Spinal cord (tissue), 10 donors: ENCODE measurements around the gene FOXC2. TPM values are rescaled to one million over a fixed set of nuclear protein-coding genes. Genes with fewer than 3 reads are reported as not detected.

Experiments used
- DNase-seq, 6 donors: peaks; one replicate each; pipeline versions ENCODE4 v3.0.0 to v3.0.0-alpha.2; 2013 to 2015; ENCODE audit warnings: low spot score in 6 of 6, low read depth in 4 of 6
- H3K27ac ChIP-seq: one replicate; pipeline ENCODE4 v1.5.1; 2013; ENCODE audit warnings: low read depth, low read length, control low read depth
- H3K27me3 ChIP-seq: one replicate; pipeline ENCODE4 v1.6.1; 2013; ENCODE audit warnings: low read length; ENCODE audit not compliant: control insufficient read depth, insufficient read depth
- H3K36me3 ChIP-seq: one replicate; pipeline ENCODE4 v1.6.1; 2013; ENCODE audit warnings: low read length; ENCODE audit not compliant: control insufficient read depth, insufficient read depth
- H3K4me1 ChIP-seq: one replicate; pipeline ENCODE4 v1.6.1; 2013; ENCODE audit warnings: low read length; ENCODE audit not compliant: control insufficient read depth, insufficient read depth
- H3K4me3 ChIP-seq: one replicate; pipeline ENCODE4 v1.5.1; 2013; ENCODE audit warnings: low read depth, low read length, control low read depth
- H3K9me3 ChIP-seq: one replicate; pipeline ENCODE4 v1.6.1; 2013; ENCODE audit warnings: low read length; ENCODE audit not compliant: control insufficient read depth, insufficient read depth
- WGBS: methylation state at CpG from one replicate; pipeline ENCODE4 v1.1.5; 2013; ENCODE audit warnings: missing lambda C conversion rate; ENCODE audit not compliant: insufficient coverage; 5-methylcytosine and 5-hydroxymethylcytosine counted together
- polyA plus RNA-seq, 2 donors: library from polyadenylated mRNA; unstranded; fragments of 120-200 nt; gene quantifications; one replicate each; pipeline ENCODE4 v1.2.1, GENCODE V29; 2013; ENCODE audit not compliant: insufficient read length in 2 of 2
- total RNA-seq, 2 donors: library from RNA; depleted of rRNA in 1 of 2; stranded (reverse); fragments of 120-200 nt in 1 of 2; fragments of >200 nt in 1 of 2; gene quantifications; one replicate each; pipeline versions ENCODE4 v1.2.3 to v1.2.4, GENCODE V29; 2013 to 2014
- donor health status: healthy.

FOXC2 gene
- total and polyA plus RNA-seq, 4 donors: 4.7 to 31.1 (median 13.5) TPM

DNA sequence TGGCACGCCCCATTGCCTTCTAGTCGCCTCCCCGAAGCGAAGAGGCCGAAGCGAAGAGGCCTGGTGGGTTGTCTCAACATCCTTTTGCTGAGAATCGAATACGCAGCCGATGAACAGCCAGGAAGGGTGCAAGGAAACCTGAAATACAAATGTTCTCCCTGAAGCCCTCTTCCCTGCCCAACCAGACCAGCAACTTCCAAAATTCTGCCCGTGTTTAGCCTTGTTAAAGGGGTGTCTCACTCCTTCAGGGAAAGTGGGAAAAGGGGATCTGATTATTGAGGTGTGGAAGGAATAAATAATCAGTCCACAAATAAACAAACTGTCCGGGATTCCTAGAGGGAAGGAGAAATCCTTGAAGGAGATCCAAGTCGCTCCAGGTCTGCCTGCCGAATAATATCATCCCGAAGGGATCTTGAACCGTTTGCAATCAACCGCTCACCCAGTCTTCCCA lies 1.4 kb upstream of the FOXC2 start:
- peak in 1 of 6 donors; percentile 20 for DNase-seq
- Histone ChIP-seq H3K36me3 (no peaks in the 10 kb centered on the region), H3K4me3 (peak overlapping the region; percentile 48), H3K4me1 (peaks cover 19% of the 10 kb centered on the region), H3K27ac (peak overlapping the region; percentile 77), H3K9me3 (no peaks in the 10 kb centered on the region), H3K27me3 (peaks cover 68% of the 10 kb centered on the region)
- WGBS: 11% methylated on average over 10 of the region's 16 CpGs

DNA sequence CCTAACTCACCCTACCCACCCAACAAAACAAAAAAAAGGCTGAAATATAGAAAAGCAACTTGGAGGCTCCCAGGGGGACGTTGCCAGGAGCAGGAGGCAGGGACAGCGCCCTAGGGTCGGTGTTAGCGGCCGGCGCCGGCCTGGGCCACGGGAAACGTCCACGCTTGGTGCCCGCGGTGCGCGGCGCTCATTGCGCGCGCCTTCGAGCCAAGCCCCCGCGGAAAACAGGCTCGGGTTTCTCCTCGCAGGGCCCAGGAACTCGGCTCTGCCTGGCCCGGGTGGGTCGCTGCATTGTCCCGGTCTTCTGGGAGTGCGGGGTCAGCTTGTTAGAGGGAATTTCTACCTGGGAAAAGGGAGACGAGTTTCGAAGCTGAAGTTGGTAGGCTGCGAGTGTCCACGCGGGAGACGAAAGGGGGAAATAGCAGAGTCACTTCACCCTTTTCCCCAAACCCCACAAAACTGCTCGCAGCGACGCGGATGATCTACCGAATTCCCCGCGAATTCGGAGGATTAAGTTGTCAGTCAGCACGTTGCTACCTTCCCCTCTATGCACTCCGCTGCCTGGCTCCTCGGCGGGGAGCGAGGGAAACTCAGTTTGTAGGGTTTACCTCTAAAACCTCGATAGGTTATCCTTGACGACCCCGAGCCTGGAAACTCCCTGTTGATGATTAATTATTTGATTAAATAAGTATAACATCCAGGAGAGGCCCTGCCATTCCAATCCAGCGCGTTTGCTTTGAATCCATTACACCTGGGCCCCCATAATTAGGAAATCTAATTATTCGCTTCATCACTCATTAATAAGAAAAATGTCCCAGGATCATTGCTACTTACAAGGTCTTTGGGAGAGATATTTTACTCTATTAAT lies 751 bp upstream of the FOXC2 start:
- Histone ChIP-seq H3K4me3 (peak overlapping the region; percentile 48), H3K27ac (peak overlapping the region; percentile 77), H3K27me3 (peaks cover 73% of the 10 kb centered on the region), H3K4me1 (peaks cover 19% of the 10 kb centered on the region), H3K9me3 (no peaks in the 10 kb centered on the region), H3K36me3 (no peaks in the 10 kb centered on the region)
- under 1% methylated on average over 36 of the region's 53 CpGs for WGBS
- DNase-seq: peak in 1 of 6 donors; percentile 32

DNA sequence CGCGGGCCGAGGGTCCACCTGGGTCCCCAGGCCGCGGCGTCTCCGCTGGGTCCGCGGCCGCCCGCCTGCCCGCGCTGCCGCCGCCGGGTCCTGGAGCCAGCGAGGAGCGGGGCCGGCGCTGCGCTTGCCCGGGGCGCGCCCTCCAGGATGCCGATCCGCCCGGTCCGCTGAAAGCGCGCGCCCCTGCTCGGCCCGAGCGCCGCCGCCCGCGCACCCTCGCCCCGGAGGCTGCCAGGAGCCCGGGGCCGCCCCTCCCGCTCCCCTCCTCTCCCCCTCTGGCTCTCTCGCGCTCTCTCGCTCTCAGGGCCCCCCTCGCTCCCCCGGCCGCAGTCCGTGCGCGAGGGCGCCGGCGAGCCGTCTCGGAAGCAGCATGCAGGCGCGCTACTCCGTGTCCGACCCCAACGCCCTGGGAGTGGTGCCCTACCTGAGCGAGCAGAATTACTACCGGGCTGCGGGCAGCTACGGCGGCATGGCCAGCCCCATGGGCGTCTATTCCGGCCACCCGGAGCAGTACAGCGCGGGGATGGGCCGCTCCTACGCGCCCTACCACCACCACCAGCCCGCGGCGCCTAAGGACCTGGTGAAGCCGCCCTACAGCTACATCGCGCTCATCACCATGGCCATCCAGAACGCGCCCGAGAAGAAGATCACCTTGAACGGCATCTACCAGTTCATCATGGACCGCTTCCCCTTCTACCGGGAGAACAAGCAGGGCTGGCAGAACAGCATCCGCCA lies 504 bp downstream of the FOXC2 start:
- peak in 1 of 6 donors; percentile 57 for DNase-seq

DNA sequence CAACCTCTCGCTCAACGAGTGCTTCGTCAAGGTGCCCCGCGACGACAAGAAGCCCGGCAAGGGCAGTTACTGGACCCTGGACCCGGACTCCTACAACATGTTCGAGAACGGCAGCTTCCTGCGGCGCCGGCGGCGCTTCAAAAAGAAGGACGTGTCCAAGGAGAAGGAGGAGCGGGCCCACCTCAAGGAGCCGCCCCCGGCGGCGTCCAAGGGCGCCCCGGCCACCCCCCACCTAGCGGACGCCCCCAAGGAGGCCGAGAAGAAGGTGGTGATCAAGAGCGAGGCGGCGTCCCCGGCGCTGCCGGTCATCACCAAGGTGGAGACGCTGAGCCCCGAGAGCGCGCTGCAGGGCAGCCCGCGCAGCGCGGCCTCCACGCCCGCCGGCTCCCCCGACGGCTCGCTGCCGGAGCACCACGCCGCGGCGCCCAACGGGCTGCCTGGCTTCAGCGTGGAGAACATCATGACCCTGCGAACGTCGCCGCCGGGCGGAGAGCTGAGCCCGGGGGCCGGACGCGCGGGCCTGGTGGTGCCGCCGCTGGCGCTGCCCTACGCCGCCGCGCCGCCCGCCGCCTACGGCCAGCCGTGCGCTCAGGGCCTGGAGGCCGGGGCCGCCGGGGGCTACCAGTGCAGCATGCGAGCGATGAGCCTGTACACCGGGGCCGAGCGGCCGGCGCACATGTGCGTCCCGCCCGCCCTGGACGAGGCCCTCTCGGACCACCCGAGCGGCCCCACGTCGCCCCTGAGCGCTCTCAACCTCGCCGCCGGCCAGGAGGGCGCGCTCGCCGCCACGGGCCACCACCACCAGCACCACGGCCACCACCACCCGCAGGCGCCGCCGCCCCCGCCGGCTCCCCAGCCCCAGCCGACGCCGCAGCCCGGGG lies 1.3 kb downstream of the FOXC2 start:
- H3K27ac ChIP-seq: peak overlapping the region; percentile 80
- H3K9me3 ChIP-seq: no peaks in the 10 kb centered on the region
- under 1% methylated on average over 115 of the region's 116 CpGs for WGBS
- H3K4me1 ChIP-seq: peaks cover 18% of the 10 kb centered on the region
- peak in 1 of 6 donors; percentile 27 for DNase-seq
- peak overlapping the region; percentile 56 for H3K4me3 ChIP-seq
- H3K27me3 ChIP-seq: peaks cover 87% of the 10 kb centered on the region
- no peaks in the 10 kb centered on the region for H3K36me3 ChIP-seq

More for the DNA sequence above, 504 bp downstream of the FOXC2 start:
- Histone ChIP-seq H3K27ac (peak overlapping the region; percentile 80), H3K4me1 (peaks cover 19% of the 10 kb centered on the region), H3K4me3 (peak overlapping the region; percentile 53), H3K36me3 (no peaks in the 10 kb centered on the region), H3K27me3 (peaks cover 81% of the 10 kb centered on the region), H3K9me3 (no peaks in the 10 kb centered on the region)
- WGBS: under 1% methylated on average over 88 of the region's 88 CpGs

DNA sequence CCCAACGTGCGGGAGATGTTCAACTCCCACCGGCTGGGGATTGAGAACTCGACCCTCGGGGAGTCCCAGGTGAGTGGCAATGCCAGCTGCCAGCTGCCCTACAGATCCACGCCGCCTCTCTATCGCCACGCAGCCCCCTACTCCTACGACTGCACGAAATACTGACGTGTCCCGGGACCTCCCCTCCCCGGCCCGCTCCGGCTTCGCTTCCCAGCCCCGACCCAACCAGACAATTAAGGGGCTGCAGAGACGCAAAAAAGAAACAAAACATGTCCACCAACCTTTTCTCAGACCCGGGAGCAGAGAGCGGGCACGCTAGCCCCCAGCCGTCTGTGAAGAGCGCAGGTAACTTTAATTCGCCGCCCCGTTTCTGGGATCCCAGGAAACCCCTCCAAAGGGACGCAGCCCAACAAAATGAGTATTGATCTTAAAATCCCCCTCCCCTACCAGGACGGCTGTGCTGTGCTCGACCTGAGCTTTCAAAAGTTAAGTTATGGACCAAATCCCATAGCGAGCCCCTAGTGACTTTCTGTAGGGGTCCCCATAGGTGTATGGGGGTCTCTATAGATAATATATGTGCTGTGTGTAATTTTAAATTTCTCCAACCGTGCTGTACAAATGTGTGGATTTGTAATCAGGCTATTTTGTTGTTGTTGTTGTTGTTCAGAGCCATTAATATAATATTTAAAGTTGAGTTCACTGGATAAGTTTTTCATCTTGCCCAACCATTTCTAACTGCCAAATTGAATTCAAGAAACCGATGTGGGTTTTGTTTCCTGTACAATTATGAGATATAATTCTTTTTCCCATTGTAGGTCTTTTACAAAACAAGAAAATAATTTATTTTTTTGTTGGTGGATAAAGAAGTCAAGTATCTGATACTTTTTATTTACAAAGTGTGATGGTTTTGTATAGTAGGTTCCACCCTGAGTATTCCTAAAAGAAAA lies 2.3 kb downstream of the FOXC2 start:
- no peaks in the 10 kb centered on the region for H3K9me3 ChIP-seq
- 2% methylated on average over 27 of the region's 33 CpGs for WGBS
- H3K4me3 ChIP-seq: peak overlapping the region; percentile 56
- no peaks in the 10 kb centered on the region for H3K36me3 ChIP-seq
- peaks cover 10% of the 10 kb centered on the region for H3K4me1 ChIP-seq
- DNase-seq: no peak
- peaks cover 92% of the 10 kb centered on the region for H3K27me3 ChIP-seq
- H3K27ac ChIP-seq: peak overlapping the region; percentile 73

DNA sequence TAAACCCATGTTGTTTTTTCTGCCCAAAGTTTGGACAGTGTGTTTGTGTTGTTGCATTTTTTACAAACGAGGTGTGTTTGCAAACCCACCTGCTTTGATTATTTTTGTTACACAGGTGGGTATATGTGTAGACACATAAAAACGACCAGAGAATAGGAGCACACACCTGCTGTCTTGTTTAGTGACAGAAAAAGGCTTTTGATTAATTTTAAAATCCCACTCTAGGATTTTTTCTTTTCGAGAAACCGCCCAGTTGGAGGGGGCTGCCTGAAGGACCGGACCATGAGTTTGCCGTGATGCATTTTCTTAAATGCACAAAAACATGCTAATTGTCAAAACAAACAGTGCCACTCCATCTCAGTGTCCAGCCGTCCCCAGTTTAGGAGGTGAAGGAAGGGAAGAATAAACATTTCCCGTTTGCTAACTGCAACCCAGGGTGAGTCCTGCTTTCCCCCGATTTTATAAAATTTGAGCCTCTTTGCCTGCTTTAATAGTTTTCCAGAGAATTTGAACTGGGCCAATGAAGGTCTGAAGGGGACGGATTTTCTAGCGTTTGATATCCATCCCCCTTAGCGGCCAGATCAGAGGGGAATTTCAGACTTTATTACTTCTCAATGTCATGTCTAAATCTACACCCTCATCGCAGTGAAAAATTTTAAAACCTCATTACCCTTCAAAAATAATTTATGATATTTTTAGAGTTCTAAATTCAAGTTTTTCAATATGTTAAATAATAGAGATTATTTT lies 3.2 kb downstream of the FOXC2 start:
- H3K9me3 ChIP-seq: no peaks in the 10 kb centered on the region
- H3K4me1 ChIP-seq: peaks cover 8% of the 10 kb centered on the region
- peak overlapping the region; percentile 56 for H3K4me3 ChIP-seq
- DNase-seq: peak in 1 of 6 donors; percentile 7
- 0% methylated on average over 4 of the region's 13 CpGs for WGBS
- no peaks in the 10 kb centered on the region for H3K36me3 ChIP-seq
- peaks cover 92% of the 10 kb centered on the region for H3K27me3 ChIP-seq
- peak overlapping the region; percentile 64 for H3K27ac ChIP-seq

DNA sequence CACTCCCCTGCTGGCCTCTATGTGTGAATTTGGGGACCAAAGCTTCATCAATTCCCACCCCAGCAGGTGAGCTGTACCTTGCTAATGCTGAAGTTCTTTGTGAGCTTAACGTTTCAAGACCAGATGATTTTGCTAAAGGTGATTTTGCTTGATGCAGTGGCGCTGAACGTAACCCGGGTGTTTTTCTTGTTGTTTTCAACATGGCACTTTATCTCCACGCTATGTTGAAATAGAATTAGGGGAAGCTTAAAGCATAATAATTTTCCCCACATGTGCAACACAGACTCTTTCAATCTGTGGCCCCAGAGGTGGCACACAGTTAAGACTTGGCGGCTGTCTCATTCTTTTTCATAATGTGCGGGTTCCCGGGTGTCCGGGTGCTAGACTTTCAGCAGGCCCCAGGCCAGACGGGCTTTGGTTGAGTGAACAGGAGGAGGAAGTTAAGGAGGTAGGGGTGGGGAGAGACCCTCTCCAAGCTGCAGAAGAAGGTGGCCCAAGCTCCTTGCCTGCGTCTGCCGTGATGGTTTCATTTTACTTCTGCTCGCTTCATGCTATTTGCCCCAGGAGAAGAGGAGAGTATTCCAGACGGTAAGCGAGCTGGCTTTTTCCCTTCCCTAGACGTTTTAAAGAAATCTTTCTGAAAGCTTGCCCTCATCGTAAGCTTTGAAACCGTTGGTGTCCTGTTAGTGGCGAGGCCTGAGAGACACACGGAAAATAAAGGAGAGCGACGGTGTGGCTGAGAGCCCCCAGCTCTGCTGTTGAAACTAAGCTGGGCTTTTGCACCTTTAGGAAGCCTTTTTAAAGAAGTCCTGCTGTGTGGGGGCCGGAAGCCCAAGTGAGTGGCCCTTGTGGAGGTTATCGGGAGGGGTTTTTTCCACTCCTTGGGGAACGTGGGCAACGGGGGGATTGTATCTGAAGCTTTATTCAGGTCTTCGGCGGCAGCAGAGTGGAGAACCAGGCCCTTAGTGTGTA lies 4.2 kb downstream of the FOXC2 start:
- DNase-seq: peak in 1 of 6 donors; percentile 16
- H3K4me3 ChIP-seq: peak overlapping the region; percentile 56
- no peaks in the 10 kb centered on the region for H3K9me3 ChIP-seq
- no peaks in the 10 kb centered on the region for H3K36me3 ChIP-seq
- H3K27ac ChIP-seq: peak overlapping the region; percentile 64
- peaks cover 15% of the 10 kb centered on the region for H3K4me1 ChIP-seq
- H3K27me3 ChIP-seq: peaks cover 92% of the 10 kb centered on the region
- WGBS: 18% methylated on average over 19 of the region's 28 CpGs
